ENCODE data around the gene MICB. TPM values are rescaled to one million over a fixed set of nuclear protein-coding genes. Genes with fewer than 3 reads are reported as not detected.

MICB gene
- total and polyA plus RNA-seq, 2 of the 8 experiments (the other 6 are each of a cell fraction or from before 2014, with no cell fraction given), result 16.2 to 25.3 TPM

DNA sequence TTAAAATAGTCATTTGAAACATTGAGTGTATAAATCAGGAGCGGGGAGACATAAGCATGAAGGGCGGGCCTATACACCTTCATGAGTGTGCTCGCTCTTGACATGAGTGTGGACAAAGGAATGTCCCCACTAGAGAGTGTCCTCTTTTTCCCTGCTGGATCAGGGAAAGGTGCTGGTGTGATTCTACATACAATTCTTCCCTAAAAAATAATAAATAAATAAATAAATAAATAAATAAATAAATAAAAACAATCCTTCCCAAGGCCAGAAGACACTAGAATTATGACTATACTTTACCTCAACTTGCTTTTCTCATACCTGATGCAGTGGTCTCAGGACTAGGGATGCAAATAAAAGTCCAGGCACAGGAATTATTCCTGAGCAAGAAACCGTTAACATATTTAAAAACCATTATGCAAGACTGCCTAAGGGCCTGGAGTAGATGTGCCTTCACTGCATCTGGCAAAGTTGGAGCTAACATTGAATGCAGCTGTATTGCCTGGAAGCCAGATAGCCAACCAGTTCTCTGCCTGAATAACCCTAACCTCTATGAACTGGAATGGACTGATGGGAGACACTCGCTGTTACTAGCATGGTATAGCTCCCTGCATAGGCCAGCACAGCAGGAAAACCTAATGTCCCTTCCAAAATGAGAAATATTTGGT lies 37.5 kb upstream of the MICB start:
- CTCF ChIA-PET (ENCODE audit: partially characterized antibody), result interaction anchor here (0.6 to 2.0 kb wide), 2 partner anchors 21 to 312 kb away, joined by 4 read pairs; no protein-coding TSS in a partner anchor
- TF ChIP-seq TBP (IDR thresholded peaks at IDR 0.05; ENCODE audit: low read depth, low read length) (no peak), CHD2 (IDR thresholded peaks at IDR 0.05; ENCODE audit: low read length) (no peak), CBX8 (IDR thresholded peaks at IDR 0.05; ENCODE audit: borderline replicate concordance, low read depth, low read length) (no peak), SP1 (IDR thresholded peaks at IDR 0.05; ENCODE audit: low read depth, low read length) (no peak), SIN3A (conservative IDR thresholded peaks at IDR 0.05 in 1 of 2, IDR thresholded peaks at IDR 0.05 in 1 of 2; ENCODE audit: low read depth in 1 of 2, low read length in 2 of 2) (no peak), NRF1 (IDR thresholded peaks at IDR 0.05; ENCODE audit: low read depth, low read length) (no peak), NANOG (IDR thresholded peaks at IDR 0.05; ENCODE audit: insufficient read depth, low read depth, low read length, poor library complexity, severe bottlenecking) (no peak), MAX (IDR thresholded peaks at IDR 0.05) (no peak), CREB1 (IDR thresholded peaks at IDR 0.05) (no peak), TEAD4 (IDR thresholded peaks at IDR 0.05; ENCODE audit: low read depth, low read length) (no peak), EZH2 (IDR thresholded peaks at IDR 0.05; ENCODE audit: low read depth, low read length, severe bottlenecking) (no peak), TAF7 (optimal IDR thresholded peaks at IDR 0.05; ENCODE audit: borderline replicate concordance, low read depth, low read length) (no peak)

More for the DNA sequence above, 37.5 kb upstream of the MICB start:
- no peak overlapping the region for H3K14ac ChIP-seq (ENCODE audit: insufficient read length)
- no peak overlapping the region for H4K8ac ChIP-seq (ENCODE audit: extremely low read depth, insufficient read depth, low read length)
- 90% methylated on average over 5 of the region's 5 CpGs; no CpG with 5 or more reads in 1 of the 2 experiments for WGBS, 2 experiments (ENCODE audit: extremely low coverage in 1 of 2, insufficient coverage in 1 of 2, insufficient read length in 1 of 2, insufficient replicate concordance in 2 of 2, low coverage in 1 of 2, low lambda C conversion rate in 2 of 2, missing lambda C conversion rate in 1 of 2)
- no peak overlapping the region for H2BK15ac ChIP-seq (ENCODE audit: low read length)
- peaks cover 0 to 12% (median 0%) of the 10 kb centered on the region in 4 experiments; a peak in 3 of 7 replicates for H3K27me3 ChIP-seq (replicated peaks in 1 of 4; ENCODE audit: control insufficient read depth in 3 of 4, extremely low read depth in 1 of 4, insufficient read depth in 3 of 4, low read length in 3 of 4)
- H4K20me1 ChIP-seq (replicated peaks in 1 of 2; ENCODE audit: control insufficient read depth in 1 of 2, insufficient read depth in 2 of 2, low read length in 2 of 2), result no peaks in the 10 kb centered on the region
- no peak overlapping the region for H2BK120ac ChIP-seq (replicated peaks; ENCODE audit: low read depth, low read length)
- H3K36me3 ChIP-seq (ENCODE audit: control insufficient read depth in 2 of 4, insufficient read depth in 4 of 4, low read length in 3 of 4), result no peaks in the 10 kb centered on the region
- H3K4me3 ChIP-seq (ENCODE audit: extremely low read depth in 1 of 4, insufficient read depth in 2 of 4, low read depth in 3 of 4, low read length in 4 of 4), result no peak overlapping the region
- no peak overlapping the region for H2BK20ac ChIP-seq (ENCODE audit: low read length)
- no peak overlapping the region for H4K5ac ChIP-seq (ENCODE audit: insufficient read length, low read depth, low read length)
- H2BK12ac ChIP-seq (ENCODE audit: low read depth, low read length), result no peak overlapping the region
- H3K18ac ChIP-seq (ENCODE audit: extremely low read depth, low read length), result no peak overlapping the region
- FAIRE-seq (no peak), DNase-seq (ENCODE audit: low read depth in 1 of 2, low spot score in 2 of 2) (no peak)
- H3K27ac ChIP-seq (ENCODE audit: low read depth, low read length), result no peak overlapping the region
- no peaks in the 10 kb centered on the region for H3K9me3 ChIP-seq (ENCODE audit: insufficient read depth in 2 of 2, low read depth in 1 of 2, low read length in 1 of 2)
- H2BK5ac ChIP-seq (ENCODE audit: low read depth, low read length), result no peak overlapping the region
- no peak overlapping the region for H3K4me2 ChIP-seq (ENCODE audit: insufficient read depth in 1 of 2, low read depth in 2 of 2, low read length in 2 of 2)
- POLR2A ChIA-PET (ENCODE audit: partially characterized antibody), result no interaction called here
- no peak overlapping the region for H2AFZ ChIP-seq (ENCODE audit: low read length)
- H4K91ac ChIP-seq (replicated peaks; ENCODE audit: insufficient read length, low read length), result no peak overlapping the region
- no peak overlapping the region for H3K23ac ChIP-seq (ENCODE audit: insufficient read length)
- H3K4ac ChIP-seq (replicated peaks; ENCODE audit: insufficient read length, low read depth, low read length), result no peak overlapping the region
- H3K79me2 ChIP-seq (ENCODE audit: control insufficient read depth in 1 of 2, insufficient read depth in 2 of 2, low read length in 2 of 2), result no peaks in the 10 kb centered on the region
- H3K56ac ChIP-seq (replicated peaks; ENCODE audit: insufficient read length, low read depth, low read length), result no peak overlapping the region
- H2AK5ac ChIP-seq (ENCODE audit: low read depth, low read length), result no peak overlapping the region
- H3K4me1 ChIP-seq (replicated peaks in 1 of 4; ENCODE audit: control insufficient read depth in 3 of 4, insufficient read depth in 4 of 4, low read length in 3 of 4), result peaks cover 0 to 2% (median 0%) of the 10 kb centered on the region in 4 experiments; a peak in 1 of 7 replicates
- H3K23me2 ChIP-seq (ENCODE audit: low read depth, low read length), result no peaks in the 10 kb centered on the region
- H3K9ac ChIP-seq (replicated peaks in 1 of 4; ENCODE audit: extremely low read depth in 1 of 4, low read depth in 3 of 4, low read length in 3 of 4), result no peak overlapping the region
- no peaks in the 10 kb centered on the region for H3K79me1 ChIP-seq (ENCODE audit: low read depth, low read length)
